SK-N-SH (cell line): ENCODE results near the gene RASSF8.

ENCODE experiments used
- ELF1 ChIP-seq: IDR thresholded peaks from 2 replicates; pipeline ENCODE4 v1.4.0; 2012
- EZH2phosphoT487 ChIP-seq: fragments of 200-600 bp; sonication (generic); IDR thresholded peaks from 2 replicates; pipeline ENCODE4 v1.6.1; 2017; ENCODE audit warnings: low read depth, mixed run types, mild to moderate bottlenecking, antibody characterized with exemption, moderate library complexity, borderline replicate concordance
- IRF3 ChIP-seq: fragments of 150-350 bp; IDR thresholded peaks from 2 replicates; pipeline ENCODE4 v1.6.1; 2016; ENCODE audit warnings: mild to moderate bottlenecking, low read depth, low read length
- JUND ChIP-seq: IDR thresholded peaks from 2 replicates; pipeline ENCODE4 v1.4.0; 2012
- POLR2AphosphoS5 ChIP-seq: IDR thresholded peaks from 2 replicates; pipeline ENCODE4 v1.6.1; 2012; ENCODE audit warnings: low read depth, low read length
- RAD21 ChIP-seq: IDR thresholded peaks from 2 replicates; pipeline ENCODE4 v1.6.1; 2012; ENCODE audit warnings: mild to moderate bottlenecking, low read length
- RXRA ChIP-seq: IDR thresholded peaks from 2 replicates; pipeline ENCODE4 v1.4.0; 2012; ENCODE audit warnings: low read depth, mild to moderate bottlenecking, borderline replicate concordance
- TAF1 ChIP-seq: IDR thresholded peaks from 2 replicates; pipeline ENCODE4 v1.6.1; 2012; ENCODE audit warnings: low read depth, mild to moderate bottlenecking, low read length, moderate library complexity, borderline replicate concordance
- TEAD4 ChIP-seq: IDR thresholded peaks from 2 replicates; pipeline ENCODE4 v1.4.0; 2012; ENCODE audit warnings: mild to moderate bottlenecking, borderline replicate concordance; ENCODE audit not compliant: insufficient read depth
- TF ChIP-seq, protein P1 (sequence below): IDR thresholded peaks from 2 replicates; pipeline ENCODE4; 2012
- TF ChIP-seq, protein P2 (sequence below): fragments of 200-600 bp; sonication (generic); IDR thresholded peaks from 2 replicates; pipeline ENCODE4 v1.6.1; 2017; ENCODE audit warnings: antibody characterized with exemption, mild to moderate bottlenecking, moderate library complexity
- TF ChIP-seq, protein P3 (sequence below): fragments of 150-350 bp; IDR thresholded peaks from 2 replicates; pipeline ENCODE4 v1.6.1; 2017; ENCODE audit warnings: antibody characterized with exemption, low read length, low read depth, borderline replicate concordance
- TF ChIP-seq, protein P4 (sequence below): IDR thresholded peaks from 2 replicates; pipeline ENCODE4 v1.4.0; 2012; ENCODE audit warnings: low read depth

GRCh38 chr12:25972783-25973182 is 14.3 kb downstream of the RASSF8 start:
- TF ChIP-seq, protein P1, sequence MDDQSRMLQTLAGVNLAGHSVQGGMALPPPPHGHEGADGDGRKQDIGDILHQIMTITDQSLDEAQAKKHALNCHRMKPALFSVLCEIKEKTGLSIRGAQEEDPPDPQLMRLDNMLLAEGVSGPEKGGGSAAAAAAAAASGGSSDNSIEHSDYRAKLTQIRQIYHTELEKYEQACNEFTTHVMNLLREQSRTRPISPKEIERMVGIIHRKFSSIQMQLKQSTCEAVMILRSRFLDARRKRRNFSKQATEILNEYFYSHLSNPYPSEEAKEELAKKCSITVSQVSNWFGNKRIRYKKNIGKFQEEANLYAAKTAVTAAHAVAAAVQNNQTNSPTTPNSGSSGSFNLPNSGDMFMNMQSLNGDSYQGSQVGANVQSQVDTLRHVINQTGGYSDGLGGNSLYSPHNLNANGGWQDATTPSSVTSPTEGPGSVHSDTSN, result no peak
- TF ChIP-seq, protein P2, sequence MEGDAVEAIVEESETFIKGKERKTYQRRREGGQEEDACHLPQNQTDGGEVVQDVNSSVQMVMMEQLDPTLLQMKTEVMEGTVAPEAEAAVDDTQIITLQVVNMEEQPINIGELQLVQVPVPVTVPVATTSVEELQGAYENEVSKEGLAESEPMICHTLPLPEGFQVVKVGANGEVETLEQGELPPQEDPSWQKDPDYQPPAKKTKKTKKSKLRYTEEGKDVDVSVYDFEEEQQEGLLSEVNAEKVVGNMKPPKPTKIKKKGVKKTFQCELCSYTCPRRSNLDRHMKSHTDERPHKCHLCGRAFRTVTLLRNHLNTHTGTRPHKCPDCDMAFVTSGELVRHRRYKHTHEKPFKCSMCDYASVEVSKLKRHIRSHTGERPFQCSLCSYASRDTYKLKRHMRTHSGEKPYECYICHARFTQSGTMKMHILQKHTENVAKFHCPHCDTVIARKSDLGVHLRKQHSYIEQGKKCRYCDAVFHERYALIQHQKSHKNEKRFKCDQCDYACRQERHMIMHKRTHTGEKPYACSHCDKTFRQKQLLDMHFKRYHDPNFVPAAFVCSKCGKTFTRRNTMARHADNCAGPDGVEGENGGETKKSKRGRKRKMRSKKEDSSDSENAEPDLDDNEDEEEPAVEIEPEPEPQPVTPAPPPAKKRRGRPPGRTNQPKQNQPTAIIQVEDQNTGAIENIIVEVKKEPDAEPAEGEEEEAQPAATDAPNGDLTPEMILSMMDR, result no peak
- TF ChIP-seq ELF1 (no peak), RXRA (no peak), RAD21 (no peak), POLR2AphosphoS5 (no peak), TAF1 (no peak), JUND (no peak), IRF3 (no peak), EZH2phosphoT487 (no peak), TEAD4 (no peak)
- TF ChIP-seq, protein P3, sequence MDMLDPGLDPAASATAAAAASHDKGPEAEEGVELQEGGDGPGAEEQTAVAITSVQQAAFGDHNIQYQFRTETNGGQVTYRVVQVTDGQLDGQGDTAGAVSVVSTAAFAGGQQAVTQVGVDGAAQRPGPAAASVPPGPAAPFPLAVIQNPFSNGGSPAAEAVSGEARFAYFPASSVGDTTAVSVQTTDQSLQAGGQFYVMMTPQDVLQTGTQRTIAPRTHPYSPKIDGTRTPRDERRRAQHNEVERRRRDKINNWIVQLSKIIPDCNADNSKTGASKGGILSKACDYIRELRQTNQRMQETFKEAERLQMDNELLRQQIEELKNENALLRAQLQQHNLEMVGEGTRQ, result no peak
- TF ChIP-seq, protein P4, sequence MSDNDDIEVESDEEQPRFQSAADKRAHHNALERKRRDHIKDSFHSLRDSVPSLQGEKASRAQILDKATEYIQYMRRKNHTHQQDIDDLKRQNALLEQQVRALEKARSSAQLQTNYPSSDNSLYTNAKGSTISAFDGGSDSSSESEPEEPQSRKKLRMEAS, result no peak
